DOHH2 (cell line): ENCODE measurements around the gene CEP70.

Source experiments
- CTCF ChIP-seq: fragments of 200-600 bp; sonication (generic); IDR thresholded peaks from one replicate; pipeline ENCODE4 v1.5.1; 2014; ENCODE audit warnings: antibody characterized with exemption, mild to moderate bottlenecking, low read depth, low read length; ENCODE audit not compliant: poor library complexity, severe bottlenecking
- EZH2phosphoT487 ChIP-seq: fragments of 200-600 bp; sonication (generic); IDR thresholded peaks from 2 replicates; pipeline ENCODE4 v1.6.1; 2017; ENCODE audit warnings: borderline replicate concordance, mild to moderate bottlenecking, antibody characterized with exemption, low read length, moderate library complexity, mixed read lengths

DNA sequence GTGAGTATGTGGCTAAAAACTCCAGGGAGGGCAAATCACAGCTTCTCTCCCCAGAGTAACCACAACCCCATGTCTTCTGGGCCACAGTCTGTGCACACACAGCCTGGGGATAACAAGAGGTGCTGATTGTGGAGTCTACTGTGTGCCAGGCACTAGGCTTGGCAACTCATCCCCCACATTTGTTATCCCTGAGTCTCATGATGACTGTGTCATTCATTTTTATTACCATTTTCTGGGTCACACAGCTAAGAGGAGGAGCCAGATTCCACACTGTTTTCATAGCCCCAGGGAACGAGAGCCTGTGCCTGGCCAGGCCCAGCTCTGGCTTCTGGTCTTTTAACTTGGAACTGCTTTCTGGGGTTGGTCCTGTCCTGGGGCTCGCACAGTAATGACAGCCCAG lies 125.2 kb downstream of the CEP70 start:
- TF ChIP-seq CTCF (no peak), EZH2phosphoT487 (no peak)
